Kidney tubule cell (primary cell): ENCODE measurements around the gene MAGI2.

Experiments used
- DNase-seq: peaks from one replicate; pipeline ENCODE4 v3.0.0-alpha.2; 2018; ENCODE audit warnings: low spot score

Gene MAGI2

DNA sequence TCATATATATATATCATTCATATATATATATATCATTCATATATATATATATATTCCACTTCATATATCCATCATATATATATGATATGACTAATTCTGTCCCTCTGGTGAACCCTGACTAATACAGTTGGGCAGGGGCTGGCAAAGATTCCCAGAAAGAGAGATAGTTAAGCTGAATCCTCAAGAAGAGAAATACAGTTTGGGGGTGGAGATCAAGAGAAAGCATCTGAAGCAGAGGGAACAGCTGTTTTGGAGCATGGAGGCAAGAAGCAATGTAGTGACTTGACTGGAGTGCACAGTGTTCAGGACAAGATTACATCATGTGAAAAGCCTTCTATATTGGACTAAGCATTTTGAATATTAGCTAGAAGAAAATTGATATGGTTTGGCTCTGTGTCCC is 540.7 kb downstream of the MAGI2 start:
- no peak for DNase-seq

DNA sequence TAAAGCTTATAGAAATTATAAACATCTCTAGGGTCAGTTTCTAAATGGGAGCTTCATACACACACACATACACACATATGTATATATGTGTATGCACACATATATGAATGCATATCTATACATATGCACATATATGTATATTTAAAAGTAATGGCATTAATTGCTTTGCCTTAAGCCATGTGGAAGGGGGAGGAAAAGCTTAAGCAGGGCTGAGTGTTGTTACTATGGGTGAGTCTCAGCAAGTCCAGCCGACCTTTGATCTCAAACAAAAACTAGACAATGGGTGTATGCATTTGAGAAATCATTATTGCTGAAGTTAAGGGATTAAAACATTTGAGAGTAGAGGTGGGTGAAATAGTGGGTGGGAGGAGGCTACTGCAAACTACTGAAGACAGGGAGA is 546.7 kb downstream of the MAGI2 start:
- DNase-seq, result no peak

DNA sequence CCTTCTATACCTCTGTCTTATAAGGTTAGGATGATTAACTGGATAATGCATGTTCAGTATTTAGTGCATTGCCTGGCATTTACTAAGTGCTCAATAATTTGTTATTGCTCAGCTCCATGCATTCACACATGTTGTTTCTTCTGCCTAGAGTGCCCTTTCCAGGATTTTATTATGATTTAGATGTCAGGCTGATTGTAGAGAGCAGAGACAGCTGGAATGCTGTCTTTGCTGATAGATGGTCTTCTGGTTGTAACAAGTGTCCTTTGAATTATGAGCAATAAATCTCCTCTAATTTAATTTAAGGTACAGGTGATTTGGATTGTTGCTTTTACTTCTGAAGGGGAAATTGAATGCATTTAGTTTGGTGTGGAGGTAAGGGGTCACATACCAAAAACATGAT is 548.0 kb downstream of the MAGI2 start:
- DNase-seq, result no peak

DNA sequence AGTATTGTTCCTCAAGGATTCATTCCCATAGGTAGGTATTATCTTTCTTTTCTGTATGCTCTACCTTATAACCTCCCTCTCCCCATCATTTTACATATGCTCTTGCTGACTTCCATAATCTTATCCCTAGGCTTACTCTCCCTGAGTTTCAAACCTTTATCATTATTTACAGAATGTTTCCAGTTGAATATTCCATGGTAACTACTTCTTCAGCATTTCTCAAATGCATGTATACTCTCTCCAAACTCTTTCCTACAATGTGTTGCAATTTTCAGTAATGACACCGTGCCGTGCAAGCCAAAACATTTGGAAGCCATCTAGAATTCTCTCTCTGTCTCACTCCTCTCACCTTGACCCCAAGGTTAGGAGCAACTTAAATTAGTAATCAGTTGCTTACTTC is 548.5 kb downstream of the MAGI2 start:
- no peak for DNase-seq

DNA sequence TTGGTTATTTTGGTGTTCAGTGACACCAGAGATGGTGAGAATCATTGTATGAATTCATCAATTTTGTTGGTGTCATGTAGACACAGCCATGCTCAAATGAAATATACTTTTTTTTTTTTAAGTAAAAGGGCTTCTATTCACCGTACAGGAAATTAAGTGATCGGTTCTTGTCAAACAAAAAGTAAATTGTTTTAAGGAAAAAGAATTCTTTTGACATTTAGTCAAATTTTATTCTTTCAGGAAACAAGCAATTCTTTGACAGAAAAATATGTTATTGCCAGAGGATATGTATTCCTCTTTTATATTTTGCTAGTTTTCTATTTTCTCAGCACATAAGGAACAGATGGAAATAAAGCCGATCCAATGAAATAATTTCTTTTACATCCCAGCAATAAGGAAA is 551.9 kb downstream of the MAGI2 start:
- no peak for DNase-seq

DNA sequence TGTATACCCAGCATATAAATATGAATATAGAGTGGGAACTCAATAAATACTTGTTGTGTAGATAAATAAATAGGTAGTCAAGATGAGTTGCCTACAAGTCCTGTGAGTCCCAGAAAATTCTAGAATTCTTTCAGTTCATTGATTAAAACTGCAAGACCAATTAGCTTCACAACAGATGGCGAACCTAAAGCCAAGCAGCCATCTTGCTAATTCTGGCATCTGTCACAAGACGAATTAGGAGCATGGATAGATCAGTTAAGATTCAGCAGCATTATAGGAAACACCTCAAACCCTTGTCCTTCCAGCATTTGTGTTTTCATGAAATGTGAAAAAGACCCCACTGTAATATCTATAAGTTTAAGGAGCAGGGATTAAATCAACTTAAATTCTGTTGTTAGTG is 552.7 kb downstream of the MAGI2 start:
- DNase-seq, result no peak

DNA sequence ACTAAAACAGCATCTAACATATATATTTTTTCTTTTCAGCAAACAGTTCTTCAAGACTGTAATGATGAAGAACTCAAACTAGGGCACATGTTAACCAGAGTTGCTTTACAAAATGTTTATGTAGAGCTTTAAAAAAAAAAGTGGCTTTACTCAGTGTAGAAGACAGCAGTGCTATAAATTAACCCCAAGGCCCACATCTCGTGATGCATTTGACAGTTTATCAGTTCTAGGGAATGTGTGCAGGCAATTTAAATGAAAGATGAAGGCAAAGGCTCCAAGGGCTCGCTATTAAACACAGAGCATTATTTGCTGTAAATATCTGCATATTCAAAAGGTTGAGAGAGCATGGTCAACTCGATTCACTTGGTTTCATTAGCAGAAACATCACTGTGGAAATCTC is 558.1 kb downstream of the MAGI2 start:
- no peak for DNase-seq

DNA sequence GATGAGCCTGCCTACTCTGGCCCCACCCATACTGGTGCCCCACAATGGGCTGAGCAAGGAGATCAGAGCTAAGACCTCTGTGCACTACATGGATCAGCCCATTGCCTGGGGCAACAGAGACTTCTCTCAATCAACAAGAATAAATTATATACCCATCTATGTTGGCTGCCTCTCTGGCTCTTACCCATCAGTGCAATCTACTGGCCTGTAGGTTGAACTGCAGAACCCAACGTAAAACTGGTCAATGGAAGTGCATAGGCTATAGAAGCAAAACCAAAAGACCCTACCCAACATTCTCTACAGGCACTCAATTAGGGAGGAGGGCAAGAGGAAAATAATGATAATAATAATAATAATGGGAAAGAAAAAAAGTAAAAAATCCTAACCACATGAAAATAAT is 574.3 kb downstream of the MAGI2 start:
- no peak for DNase-seq

DNA sequence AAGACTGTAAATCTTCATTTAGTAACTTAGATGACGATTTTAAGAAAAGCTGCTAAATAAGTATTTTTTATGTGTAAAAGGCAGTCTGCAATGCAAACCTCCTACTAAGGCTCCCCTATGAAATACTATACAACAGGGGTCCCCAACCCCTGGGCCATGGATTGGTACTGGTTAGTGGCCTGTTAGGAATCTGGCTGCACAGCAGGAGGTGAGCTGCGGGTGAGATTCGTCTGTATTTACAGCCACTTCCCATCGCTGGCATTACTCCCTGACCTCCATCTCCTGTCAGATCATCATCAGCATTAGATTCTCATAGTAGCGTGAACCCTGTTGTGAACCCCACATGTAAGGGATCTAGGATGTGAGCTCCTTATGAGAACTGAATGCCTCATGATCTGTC is 580.4 kb downstream of the MAGI2 start:
- no peak for DNase-seq

DNA sequence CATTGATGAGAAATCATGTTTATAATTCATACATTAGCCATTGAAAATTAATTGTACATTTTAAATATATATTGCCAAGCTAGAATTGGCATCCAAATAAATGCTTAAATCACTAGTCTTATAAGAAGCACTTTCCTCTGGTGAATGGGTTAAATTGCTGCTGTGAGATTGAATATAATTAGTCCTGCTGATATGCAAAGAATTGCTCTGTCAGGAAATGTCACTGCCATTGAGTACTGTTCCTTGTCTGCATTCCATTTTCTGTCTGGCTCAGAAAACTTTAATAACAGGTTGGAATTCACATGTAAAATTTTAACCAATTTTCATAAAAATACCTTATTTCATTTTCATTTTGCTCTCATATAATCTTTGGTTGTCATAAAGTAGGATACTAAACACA is 589.1 kb downstream of the MAGI2 start:
- DNase-seq, result no peak

DNA sequence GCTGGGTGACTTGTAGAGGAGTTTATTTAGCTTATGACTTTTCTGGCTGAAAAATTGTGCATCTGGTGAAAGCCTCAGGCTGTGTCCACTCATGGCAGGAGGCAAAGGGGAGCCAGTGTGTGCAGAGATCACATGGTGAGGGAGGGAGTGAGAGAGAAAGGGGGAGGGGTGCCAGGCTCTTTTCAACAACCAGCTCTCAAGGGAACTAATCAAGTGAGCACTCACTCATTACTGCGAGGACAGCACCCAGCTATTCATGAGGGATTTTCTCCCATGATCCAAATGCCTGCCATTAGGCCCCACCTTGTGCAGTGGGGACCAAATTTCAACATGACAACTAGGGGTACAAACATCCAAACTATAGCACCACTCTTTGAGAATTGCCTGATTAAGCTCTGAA is 590.2 kb downstream of the MAGI2 start:
- DNase-seq, result no peak

DNA sequence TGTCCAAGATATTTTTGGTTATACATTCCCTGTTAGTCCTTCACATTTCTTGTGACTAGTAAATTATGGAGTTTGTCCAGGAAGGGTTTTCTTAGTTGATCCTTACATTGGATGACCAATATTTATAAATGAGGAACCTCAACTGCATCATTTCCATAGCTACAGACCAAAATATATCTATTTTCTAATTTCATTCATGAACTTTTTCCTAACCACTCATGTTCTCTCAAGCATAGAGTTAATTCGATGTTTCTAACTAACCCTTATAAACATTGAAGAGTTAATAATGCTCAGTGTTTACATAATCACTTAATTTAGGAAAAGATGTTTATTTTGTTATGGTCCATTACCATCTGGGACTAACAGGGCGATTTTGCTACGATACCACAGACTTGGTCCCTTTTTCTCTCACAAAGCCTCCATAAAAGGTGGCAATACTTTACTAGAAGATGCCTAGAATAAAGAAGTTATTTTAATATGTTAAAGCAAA is 591.0 kb downstream of the MAGI2 start:
- no peak for DNase-seq

DNA sequence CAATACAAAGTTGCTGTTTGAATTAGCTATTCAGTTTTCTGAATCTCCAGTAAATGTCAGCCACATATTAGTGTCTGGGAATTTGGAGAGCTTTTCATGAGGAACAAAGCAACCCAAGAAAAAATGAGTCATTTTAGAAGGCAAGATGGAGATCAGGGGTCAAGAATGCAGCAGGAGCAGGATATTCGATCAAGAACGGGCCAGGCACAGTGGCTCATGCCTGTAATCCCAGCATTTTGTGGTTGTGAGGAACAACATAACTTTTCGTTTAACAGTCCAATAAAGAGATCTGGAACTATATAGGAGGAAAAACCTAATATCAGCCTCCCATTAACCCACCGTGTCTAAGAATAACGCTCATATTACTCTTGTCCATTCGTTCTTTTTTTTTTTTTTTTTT is 600.5 kb downstream of the MAGI2 start:
- DNase-seq, result no peak

DNA sequence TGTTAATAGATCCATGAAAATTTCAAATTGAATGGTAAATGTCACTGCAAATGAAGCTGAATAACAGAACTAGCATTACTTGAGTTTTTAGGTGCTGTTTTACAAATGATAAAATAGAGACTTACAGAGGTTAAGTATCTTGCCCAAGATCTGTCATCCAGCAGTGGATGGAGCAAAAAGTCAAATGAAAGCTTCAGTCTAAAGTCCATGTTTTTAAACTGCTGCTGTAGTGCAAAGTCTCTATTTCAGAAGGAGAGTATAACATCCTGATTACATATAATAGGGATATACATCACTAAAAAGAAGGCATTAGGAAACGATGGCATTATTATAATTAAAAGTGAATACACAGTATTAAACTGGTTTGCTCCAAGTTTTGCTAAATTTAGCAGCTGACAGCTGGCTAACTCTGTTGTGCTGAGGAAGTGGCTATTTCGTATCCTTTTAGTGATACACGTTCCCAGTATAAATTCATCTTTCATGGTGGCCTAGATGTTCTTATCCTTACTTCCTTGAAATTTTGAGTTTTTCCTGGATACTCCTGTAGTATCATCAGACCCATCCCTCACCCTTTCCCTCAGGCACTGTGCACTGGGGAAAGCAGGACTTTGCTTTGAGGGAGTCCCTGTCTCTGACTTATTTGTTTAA is 603.2 kb downstream of the MAGI2 start:
- no peak for DNase-seq

DNA sequence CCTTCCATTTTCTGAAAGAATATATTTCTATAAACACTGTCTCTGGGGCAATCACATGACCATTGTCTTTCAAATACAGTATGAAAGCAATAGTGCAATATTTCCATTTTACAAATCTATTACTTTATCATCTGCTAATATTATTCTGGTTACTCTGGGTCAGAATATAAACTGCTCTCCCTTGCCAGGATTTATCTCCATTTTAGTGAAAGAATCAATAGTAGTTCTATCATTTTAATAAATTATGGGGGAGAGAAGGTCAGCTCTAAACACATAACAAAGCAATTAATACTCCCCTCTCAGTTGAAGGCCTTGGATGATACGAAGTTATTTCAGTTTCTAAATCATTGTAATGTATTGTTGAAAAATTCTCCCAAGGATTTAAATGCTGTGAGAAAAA is 608.3 kb downstream of the MAGI2 start:
- no peak for DNase-seq

DNA sequence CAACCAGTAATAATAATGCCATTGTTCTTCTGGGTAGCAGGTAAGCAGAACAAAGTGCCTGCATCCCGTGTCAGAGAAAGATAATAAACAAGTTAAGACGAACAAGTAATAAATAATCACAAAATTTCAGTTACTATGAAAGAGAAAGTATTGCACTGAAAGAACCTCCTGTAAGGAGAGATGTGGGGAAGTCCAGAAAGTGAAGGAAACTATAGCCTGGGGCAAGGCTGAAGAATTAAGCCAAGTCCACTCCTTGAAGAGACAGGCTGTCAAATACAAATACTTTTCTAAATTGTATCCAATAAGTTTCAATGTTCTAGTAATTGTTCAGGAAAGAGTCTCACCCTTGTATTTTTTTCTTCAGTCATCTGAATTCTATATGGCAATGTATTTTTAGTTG is 611.4 kb downstream of the MAGI2 start:
- DNase-seq, result no peak

DNA sequence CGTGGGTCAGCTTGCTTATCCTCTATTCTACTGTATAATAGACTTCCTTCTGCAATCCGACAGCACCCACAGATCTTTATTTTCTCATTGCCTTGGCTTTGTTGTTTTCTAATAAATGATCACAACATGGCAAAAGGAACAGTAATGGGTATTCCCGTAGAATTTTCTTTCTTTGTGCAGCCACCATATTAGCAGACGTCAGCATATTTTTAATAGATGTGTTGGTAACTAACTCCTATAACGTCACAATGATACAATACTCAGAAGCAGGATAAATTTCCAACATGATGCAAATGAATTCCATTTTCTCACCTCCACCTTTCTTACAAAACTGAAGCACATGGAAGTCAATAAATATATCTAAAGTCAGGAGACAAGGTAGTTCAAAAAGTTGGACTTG is 617.6 kb downstream of the MAGI2 start:
- no peak for DNase-seq

DNA sequence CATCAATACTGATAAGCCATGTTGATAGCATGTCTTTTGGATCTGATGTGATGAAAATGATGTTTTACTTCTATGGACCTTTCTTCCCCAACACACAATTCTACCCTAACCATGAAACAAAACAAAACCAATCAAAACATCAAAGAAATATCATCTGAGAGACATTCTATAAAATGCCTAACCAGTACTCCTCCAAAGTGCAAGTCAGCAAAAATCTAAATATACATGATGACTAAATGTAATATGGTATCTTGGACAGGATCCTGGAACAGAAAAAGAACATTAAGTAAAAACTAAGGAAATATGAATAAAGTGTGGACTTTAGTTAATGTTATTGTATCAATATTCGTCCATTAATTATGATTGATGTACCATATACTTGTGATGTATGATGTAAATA is 625.1 kb downstream of the MAGI2 start:
- DNase-seq, result no peak

DNA sequence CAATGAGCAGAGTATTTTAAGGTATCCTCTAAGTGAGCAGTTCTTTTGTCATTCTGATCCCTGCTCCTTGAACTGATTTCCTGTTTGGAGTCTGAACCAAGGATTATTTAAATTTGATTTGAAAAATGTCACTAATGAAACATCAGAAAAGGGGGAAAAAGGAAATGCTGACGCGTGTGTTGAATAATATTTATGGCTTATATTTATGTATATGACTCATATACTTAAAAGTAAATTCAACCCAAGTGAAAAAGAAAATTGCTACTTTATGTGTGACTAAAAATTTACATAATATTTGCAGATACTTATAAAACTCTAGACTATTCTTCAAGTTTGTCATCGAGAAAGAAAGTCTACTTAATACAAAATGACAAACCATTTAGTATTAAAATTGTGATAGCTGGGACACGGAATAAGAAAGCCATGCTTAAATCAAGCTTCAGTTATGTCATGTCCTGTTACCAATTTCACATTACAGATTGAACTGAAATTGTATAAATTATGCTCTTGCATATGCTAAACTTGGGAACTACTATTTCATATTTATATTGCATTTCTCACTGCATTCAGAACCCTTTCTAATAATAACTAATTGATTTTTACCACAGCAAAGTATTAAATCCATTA is 649.9 kb downstream of the MAGI2 start:
- no peak for DNase-seq

DNA sequence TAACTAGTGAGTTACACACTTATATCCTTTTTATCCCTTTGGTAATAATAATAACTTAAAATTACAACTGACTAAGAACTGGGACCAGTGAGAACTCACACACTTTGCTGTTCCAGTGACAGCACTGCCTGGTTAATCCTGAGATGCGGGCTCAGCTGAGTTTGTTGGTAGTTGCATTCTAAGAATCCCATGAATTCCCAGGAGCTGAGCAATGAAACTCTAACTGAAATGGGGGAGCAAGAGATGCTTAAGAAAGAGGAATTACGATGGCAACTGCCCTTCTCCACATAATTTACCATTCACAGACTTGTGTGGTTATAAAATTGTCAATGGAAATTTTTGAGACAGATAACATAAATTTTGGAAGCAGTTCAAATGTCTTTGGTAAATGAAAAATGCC is 659.4 kb downstream of the MAGI2 start:
- DNase-seq, result no peak

DNA sequence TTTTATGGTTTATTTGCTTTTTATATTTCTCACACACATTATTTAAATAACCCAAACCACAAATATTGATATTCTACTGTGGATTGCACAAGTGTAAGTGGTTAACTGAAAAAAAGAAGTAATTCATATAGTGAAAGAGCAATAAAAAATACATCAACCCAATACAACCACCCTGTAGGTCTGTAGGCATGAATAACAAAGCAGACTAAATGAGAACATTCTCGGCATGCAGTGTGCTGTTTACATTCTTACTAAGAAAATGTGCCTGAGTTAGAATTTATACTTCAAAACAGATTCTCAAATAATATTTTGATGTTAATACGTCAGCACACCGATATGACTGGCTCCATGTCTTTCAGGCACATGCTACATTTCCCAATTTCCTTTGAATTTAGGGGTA is 660.8 kb downstream of the MAGI2 start:
- no peak for DNase-seq

DNA sequence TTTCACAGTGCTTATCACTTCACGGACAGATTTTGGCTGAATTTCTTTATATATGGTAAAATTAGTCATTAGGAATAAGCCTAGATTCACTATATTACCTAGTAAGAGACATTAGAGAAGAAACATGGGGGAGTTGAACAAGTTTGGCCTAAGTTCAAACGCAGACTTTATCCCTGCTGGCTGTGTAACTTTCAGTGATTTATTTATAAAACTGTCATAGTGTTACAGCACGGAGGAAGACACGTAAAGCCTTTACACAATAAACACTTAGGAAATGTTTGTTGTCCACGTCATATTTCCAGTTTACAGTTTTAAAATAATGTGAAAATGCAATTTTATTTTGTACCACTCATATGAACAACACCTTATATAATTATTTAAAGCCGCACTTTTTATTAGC is 661.5 kb downstream of the MAGI2 start:
- DNase-seq, result no peak

DNA sequence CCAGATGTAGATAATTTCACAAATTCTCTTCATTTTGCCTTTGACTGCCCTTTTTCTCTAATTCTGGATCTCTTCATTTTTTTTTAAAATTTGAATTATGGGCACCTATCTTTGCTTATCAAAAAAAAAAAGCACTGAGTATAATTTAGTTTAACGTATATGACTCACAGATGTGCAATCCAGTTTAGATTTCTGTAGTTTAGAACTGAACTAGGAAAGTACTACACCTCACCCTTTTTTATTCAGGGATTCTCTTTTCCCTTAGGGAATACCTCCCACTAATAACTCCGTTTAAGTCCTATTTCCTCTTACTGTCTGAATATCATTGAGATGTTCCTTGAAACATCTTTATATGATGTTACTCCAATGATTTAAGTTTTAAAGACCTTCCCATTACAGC is 665.0 kb downstream of the MAGI2 start:
- DNase-seq, result no peak

DNA sequence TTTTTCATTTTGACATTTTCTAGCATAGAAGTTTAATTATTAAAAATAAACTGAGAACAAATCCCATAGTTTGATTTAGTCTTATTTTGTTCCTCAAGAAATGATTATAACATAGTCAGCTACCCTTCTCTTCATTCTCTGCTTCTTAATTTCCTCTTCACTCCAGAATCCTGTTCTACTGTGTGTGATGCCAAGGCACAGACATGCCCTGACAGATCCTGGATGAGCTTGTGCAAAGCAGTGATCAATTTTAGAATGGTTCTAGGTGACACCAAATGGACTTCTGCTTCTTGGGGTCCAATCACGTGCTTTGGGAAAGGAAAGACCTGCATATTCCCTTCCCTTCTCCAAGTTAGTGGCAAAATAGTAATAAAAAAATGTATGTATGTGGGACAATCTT is 665.6 kb downstream of the MAGI2 start:
- DNase-seq, result no peak
